GM21367 (cell line): ENCODE measurements around the gene NAALAD2.
A peak's percentile ranks its signal among the peaks of the same experiment; 100 is the strongest.
"Not testable (repeated sequence)": the region's sequence is repeated elsewhere in the genome, so short reads cannot be mapped to it uniquely, and the experiment has no call there.

Source experiments
- ATAC-seq: cut with Tn5 transposase; IDR thresholded peaks from one replicate; pipeline ENCODE4 v1.9.1; 2021; ENCODE audit not compliant: unreplicated experiment

The NAALAD2 gene

DNA sequence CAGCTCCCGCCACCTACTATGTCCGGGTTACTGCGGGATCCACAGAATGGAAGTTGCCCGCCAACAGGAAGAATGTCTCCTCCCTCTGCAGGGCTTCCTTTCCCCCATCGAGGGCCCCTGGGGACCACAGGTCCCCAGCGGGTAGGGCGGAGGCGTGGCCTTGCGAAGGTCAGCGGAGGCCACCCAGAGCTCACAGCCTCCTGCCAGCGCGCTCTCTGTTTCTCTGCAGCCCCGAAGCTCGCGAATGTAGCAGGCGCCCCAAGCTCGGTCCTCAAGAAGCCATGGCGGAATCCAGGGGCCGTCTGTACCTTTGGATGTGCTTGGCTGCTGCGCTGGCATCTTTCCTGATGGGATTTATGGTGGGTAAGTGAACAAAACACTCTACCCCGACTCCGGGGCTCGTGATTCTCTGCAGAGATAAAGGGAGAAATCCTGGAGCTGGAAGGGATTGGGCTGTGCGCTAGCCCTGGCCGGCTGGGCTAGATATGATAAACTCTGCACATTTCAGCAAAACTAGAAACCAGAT, at the start of gene NAALAD2:
Gene NAALAD2 (plus strand): TSS at position 186 of the 526 bp plus-strand sequence. CDS start 96 bp downstream, at position 282.
- peak; percentile 79 for ATAC-seq

GRCh38 chr11:90085650-90086049, 48.8 kb upstream of the NAALAD2 start, which contains the start of gene UBTFL1:
Gene UBTFL1 (plus strand): TSS chr11:90085950. CDS start chr11:90085950, 0 bp downstream.
- not testable (repeated sequence) for ATAC-seq

GRCh38 chr11:90088731-90089130, 45.7 kb upstream of the NAALAD2 start:
- ATAC-seq = not testable (repeated sequence)

GRCh38 chr11:90095230-90095924, 39.1 kb upstream of the NAALAD2 start:
- ATAC-seq = not testable (repeated sequence)

- ATAC-seq = not testable (repeated sequence)
These were observed 36.2 kb upstream of the NAALAD2 start for GRCh38 chr11:90098261-90098660.

DNA sequence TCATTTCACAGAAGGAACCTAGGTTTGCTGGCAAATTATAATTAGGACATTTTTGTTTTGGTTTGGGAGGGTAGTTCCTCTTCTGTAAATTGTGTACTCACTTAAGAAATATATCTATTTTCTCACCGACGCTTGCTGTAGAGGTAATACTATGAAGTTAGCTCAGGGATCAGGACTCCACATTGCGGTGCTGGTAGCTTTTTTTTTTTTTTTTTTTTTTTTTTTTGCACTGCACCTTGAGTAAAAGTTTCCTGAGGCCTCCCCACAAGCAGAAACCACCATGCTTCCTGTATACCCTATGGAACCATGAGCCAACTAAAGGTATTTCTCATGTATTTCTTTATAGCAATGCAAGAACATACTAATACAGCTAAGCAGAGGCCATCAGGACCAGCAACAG, 34.0 kb upstream of the NAALAD2 start:
- ATAC-seq = no peak

DNA sequence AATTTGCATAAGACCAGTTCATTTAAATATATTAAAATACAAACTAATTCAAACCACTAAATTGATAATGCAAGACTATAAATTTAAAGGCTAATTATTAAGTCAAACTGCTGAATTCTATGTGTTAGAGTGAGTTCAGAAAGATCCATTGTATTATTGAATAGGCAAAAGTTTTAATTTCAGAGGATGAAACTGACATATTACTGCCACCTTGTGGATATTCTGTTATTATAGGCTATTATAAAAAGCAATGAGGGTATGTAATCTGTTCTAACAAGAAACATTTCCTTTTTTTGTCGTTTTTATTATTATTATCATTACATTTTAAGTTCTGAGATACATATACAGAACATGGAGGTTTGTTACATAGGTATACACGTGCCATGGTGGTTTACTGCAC, 20.9 kb upstream of the NAALAD2 start:
- ATAC-seq = no peak

- ATAC-seq = no peak
These were observed 14.3 kb upstream of the NAALAD2 start for GRCh38 chr11:90120191-90120590.

GRCh38 chr11:90124371-90124770, 10.1 kb upstream of the NAALAD2 start:
- no peak for ATAC-seq

- ATAC-seq = no peak
These were observed 9.5 kb upstream of the NAALAD2 start for GRCh38 chr11:90124946-90125345.

DNA sequence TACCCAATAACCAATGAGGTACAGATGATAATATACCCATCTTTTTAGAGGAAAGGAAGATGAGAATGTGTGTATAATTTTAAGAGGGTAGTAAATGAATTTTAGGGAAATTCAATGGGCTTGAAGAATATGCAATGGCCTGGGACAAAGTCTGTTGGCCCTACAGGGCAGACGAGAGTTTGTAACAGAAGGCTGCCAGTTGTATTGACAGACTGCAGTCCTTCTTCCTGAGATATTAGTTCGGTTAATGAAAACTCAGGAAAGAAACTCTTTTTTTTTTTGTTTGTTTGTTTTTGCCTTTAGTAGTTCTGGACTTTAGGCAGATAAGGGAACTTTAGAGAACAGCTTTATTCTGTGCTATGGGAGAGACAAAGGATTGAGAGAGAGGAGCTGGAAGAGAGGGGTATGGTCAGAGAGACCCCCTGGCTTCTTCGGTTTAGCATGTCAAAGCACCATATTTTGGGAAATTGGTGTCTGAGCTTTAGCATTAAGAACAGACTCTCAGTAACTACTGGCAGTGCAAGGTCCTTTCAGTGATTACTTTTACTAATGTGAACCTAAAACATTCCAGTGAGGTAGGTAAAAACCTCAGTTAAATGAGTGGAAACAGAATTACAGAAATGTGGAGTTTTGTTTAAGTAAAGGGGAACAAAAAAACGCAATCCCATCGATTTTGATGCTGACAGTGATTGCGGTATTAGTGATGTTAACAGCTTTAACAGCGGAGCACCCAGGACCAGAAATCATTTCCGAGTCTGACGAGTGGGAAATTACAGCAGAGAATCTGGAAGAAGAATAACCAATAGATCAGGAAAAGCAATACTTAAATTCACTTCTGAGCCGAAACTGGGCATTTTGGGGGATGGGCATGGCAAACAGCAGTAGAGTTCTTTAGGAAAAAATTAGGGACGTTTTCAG, 644 bp upstream of the NAALAD2 start:
- ATAC-seq = no peak

DNA sequence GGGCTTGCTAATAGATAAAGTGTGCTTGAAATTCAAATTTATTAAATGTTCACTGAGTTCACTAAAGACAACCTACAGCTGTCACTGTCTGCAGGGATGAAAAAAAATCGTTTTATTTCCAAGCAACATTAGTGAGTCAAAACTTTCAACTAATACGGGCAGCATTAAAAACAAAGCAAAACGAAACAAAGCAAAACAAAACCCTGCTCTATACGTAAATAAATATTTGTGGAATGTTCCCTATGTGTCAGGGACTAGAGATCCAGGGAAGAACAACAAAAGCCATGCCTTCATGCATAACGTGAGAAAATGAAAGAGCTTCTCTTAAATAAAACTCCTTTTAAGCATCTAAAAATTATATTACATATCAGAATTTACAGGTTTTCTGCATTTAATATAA, 553 bp downstream of the NAALAD2 start:
- ATAC-seq = no peak

- no peak for ATAC-seq
These were observed 14.4 kb downstream of the NAALAD2 start for GRCh38 chr11:90148900-90149299.

DNA sequence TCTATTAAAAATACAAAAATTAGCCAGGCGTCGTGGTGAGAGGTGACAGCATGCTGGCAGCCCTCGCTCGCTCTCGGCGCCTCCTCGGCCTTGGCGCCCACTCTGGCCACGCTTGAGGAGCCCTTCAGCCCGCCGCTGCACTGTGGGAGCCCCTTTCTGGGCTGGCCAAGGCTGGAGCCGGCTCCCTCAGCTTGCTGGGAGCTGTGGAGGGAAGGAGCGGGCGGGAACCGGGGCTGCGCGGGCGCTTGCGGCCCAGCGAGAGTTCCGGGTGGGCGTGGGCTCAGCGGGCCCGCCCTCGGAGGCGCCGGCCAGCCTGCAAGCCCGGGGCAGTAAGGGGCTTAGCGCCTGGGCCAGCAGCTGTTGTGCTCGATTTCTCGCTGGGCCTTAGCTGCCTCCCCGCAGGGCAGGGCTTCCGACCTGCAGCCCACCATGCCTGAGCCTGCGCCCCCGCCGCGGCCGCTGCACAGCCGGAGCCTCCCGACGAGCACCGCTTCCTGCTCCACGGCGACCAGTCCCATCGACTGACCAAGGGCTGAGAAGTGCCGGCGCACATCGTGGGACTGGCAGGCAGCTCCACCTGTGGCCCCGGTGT, 32.6 kb downstream of the NAALAD2 start:
- ATAC-seq = not testable (repeated sequence)

DNA sequence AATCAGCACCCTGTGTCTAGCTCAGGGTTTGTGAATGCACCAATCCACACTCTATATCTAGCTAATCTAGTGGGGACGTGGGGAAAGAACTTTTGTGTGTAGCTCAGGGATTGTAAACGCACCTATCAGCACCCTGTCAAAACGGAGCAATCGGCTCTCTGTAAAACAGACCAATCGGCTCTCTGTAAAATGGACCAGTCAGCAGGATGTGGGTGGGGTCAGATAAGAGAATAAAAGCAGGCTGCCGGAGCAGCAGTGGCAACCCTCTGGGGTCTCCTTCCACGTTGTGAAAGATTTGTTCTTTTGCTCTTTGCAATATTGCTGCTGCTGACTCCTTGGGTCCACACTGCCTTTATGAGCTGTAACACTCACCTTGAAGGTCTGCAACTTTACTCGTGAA, 33.2 kb downstream of the NAALAD2 start:
- not testable (repeated sequence) for ATAC-seq

DNA sequence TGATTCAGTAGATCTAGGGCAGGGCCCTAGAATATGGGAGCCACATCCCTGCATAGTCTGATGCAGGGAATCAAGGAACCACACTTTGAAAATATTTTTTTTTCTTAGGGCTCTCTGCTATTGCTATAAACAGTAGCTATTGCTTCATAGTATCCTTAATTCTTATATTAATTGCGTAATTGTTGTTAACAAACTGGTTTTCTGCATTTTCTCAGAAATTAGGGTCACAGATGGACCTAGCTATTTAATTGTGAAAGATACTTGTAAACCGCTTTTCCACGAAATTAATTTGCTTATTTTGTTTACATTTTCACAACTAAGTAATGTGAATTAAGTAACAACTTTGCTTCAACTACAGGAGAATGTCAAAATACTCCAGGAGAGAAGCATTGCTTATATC, 34.1 kb downstream of the NAALAD2 start:
- no peak for ATAC-seq

DNA sequence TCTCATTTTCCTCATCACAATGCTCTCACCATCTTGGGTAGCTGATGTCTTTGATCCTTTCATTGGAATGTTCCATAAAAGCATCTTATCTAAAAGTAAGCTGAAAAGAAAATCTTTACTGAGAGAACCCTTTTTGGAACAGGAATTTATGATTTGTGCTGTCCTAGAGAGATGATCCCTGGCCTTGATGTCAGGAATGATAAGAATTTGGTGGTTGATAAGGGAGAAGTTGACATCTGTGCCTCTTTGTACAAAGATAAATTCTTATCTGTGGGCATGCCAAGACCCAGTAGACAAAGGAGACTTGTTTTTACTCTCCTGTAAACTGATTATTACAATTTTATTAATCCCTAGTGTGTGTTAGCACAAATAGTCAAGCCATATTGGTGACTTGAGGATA, 36.9 kb downstream of the NAALAD2 start:
- no peak for ATAC-seq

DNA sequence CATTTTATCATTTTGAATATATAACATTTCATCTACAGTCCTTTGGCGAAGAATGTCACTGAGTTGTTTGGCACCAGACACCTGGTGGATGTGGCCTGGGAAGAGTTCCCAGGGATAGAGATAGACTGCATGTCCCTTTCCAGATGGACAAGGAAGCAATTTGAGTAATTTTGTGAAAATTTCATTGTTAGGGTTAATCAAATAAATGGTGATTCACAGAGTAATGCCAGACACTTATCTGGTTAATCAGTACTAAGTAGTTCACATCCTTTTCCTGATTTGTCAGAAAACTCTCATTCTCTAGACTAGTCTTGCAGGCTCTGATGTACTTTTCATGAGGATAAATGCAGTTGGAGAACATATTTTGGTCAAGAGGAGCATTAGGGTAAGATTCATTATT, 41.6 kb downstream of the NAALAD2 start:
- ATAC-seq = no peak

- no peak for ATAC-seq
These were observed 44.3 kb downstream of the NAALAD2 start for GRCh38 chr11:90178751-90179150.

GRCh38 chr11:90179923-90180322, 45.5 kb downstream of the NAALAD2 start:
- ATAC-seq = no peak

GRCh38 chr11:90187839-90188238, 53.4 kb downstream of the NAALAD2 start:
- ATAC-seq = no peak
